SK-N-SH (cell line): ENCODE measurements around the gene CTF1.

Experiments used
- CTCF ChIP-seq: fragments of 200-600 bp; sonication (generic); IDR thresholded peaks from 2 replicates; pipeline ENCODE4 v1.6.1; 2017; ENCODE audit warnings: antibody characterized with exemption, mild to moderate bottlenecking, moderate library complexity
- IRF3 ChIP-seq: fragments of 150-350 bp; IDR thresholded peaks from 2 replicates; pipeline ENCODE4 v1.6.1; 2016; ENCODE audit warnings: mild to moderate bottlenecking, low read depth, low read length
- RAD21 ChIP-seq: IDR thresholded peaks from 2 replicates; pipeline ENCODE4 v1.6.1; 2012; ENCODE audit warnings: mild to moderate bottlenecking, low read length
- REST ChIP-seq: IDR thresholded peaks from 2 replicates; pipeline ENCODE4 v1.6.1; 2012; ENCODE audit warnings: mild to moderate bottlenecking, low read depth, low read length, moderate library complexity
- RXRA ChIP-seq: IDR thresholded peaks from 2 replicates; pipeline ENCODE4 v1.4.0; 2012; ENCODE audit warnings: low read depth, mild to moderate bottlenecking, borderline replicate concordance
- TAF1 ChIP-seq: IDR thresholded peaks from 2 replicates; pipeline ENCODE4 v1.6.1; 2012; ENCODE audit warnings: low read depth, mild to moderate bottlenecking, low read length, moderate library complexity, borderline replicate concordance

DNA sequence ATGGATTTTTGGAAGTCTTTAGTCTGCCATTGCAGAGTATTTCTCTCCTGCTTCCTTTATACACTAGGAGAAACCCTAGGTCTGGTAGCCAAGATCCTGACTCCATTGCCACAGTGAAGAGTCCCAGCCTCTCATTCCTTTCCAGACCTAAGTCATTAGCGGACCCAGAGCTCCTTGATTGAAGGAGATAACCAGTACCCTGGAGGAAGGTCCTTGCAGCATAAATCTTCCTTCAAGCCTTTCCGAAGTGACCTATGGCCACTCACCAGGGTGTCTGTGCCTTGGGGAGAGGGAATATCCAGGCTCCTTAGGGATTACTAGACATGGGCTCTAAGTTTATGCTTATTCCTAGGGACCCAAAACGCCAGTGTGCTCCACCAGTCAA lies 38.3 kb upstream of the CTF1 start:
- TF ChIP-seq RXRA (no peak), REST (no peak), CTCF (no peak), IRF3 (no peak), RAD21 (no peak), TAF1 (no peak)
